C4-2B (cell line): ENCODE measurements around the gene ZSCAN31.

Experiments
- CTCF ChIP-seq: fragments of 450-650 bp; conservative IDR thresholded peaks from 2 replicates; pipeline ENCODE4 v1.5.1; 2017; ENCODE audit warnings: mild to moderate bottlenecking
- ZFX ChIP-seq: fragments of 450-650 bp; IDR thresholded peaks from 2 replicates; pipeline ENCODE4 v1.6.1; 2017

- no peak for TF ChIP-seq CTCF
- TF ChIP-seq ZFX = no peak
These were observed 48.2 kb upstream of the ZSCAN31 start for GRCh38 chr6:28384143-28384533.
